Activated CD4-positive, alpha-beta T cell treated with anti-CD3 and anti-CD28 coated beads, Interleukin-2, amount 50 U/mL, for 1 hour (primary cell): ENCODE data around the gene FAT2.

Experiments
- DNase-seq: peaks from one replicate; pipeline ENCODE4 v3.0.0-alpha.2; 2020

FAT2 gene, protein sequence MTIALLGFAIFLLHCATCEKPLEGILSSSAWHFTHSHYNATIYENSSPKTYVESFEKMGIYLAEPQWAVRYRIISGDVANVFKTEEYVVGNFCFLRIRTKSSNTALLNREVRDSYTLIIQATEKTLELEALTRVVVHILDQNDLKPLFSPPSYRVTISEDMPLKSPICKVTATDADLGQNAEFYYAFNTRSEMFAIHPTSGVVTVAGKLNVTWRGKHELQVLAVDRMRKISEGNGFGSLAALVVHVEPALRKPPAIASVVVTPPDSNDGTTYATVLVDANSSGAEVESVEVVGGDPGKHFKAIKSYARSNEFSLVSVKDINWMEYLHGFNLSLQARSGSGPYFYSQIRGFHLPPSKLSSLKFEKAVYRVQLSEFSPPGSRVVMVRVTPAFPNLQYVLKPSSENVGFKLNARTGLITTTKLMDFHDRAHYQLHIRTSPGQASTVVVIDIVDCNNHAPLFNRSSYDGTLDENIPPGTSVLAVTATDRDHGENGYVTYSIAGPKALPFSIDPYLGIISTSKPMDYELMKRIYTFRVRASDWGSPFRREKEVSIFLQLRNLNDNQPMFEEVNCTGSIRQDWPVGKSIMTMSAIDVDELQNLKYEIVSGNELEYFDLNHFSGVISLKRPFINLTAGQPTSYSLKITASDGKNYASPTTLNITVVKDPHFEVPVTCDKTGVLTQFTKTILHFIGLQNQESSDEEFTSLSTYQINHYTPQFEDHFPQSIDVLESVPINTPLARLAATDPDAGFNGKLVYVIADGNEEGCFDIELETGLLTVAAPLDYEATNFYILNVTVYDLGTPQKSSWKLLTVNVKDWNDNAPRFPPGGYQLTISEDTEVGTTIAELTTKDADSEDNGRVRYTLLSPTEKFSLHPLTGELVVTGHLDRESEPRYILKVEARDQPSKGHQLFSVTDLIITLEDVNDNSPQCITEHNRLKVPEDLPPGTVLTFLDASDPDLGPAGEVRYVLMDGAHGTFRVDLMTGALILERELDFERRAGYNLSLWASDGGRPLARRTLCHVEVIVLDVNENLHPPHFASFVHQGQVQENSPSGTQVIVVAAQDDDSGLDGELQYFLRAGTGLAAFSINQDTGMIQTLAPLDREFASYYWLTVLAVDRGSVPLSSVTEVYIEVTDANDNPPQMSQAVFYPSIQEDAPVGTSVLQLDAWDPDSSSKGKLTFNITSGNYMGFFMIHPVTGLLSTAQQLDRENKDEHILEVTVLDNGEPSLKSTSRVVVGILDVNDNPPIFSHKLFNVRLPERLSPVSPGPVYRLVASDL (N-terminal part only)

DNA sequence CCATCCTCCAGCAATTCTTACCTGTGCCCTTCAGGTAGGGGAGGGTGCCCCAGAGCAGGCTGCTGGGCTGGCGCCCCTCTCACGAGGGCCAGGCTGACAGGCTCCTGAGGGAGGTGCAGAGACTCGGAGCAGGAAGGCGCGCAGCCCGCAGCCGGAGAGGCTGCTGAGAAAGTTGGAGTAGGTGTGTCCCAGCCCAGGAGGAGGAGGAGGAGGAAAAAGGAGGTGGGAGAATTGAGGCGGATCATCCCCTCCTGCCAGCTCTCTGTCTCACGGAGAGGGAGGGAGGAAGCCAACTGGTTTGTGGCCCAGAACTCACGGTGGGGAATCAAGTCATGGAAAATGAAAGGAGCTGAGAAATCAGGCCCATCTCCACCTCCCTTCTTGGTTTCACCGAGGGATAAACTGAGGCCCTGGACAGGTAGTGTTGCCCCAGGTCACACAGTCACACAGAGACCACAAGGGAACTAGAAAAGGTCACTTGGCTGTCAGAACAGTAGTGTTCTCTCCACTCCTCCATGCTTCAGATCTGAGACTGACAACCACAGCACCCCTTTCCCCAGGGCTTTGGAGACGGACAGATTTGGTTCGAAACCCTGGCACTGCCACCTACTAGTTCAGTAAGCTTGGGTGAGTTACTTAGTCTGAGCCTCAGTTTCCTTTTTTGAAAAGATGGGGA, at the start of gene FAT2:
FAT2 (minus strand) TSS at position 188 of the 676 bp plus-strand sequence. CDS start 22,400 bp downstream, outside the sequence.
- no peak for DNase-seq

DNA sequence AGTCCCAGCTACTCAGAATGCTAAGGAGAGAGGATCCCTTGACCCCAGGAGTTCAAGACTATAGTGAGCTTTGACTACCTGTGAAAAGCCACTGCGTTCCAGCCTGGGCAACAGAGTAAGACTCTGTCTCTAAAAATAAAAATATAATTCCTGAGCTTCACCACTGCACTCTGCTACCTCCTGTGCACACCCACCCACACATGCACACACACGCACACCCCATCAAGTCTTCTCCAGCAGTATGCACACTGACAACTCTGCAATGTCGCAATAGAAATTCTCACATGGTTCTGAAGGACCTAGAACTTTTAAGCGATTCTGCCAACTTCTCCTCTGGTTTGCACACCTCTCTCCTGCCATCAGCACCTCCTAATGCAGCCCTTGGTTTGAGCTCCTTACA, 47.5 kb upstream of the FAT2 start:
- no peak for DNase-seq

DNA sequence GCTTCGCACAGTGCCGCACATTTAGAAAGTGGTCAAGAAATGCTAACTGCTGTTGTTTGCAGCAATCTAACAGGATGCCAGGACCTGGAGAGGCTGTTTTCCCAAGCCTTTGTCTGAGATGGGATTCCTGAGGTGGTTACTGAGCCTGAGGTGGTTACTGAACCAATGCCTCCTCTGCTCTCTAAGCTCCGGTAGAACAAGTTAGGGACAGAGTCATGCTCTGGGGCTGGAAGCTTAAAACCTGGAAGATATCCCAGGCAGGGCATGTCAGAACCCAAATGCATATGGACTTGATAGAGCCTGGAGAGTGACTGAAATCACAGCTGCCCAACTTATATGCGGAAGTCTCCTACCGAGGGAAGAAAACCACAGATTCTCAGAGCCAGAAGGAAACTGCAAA, 46.5 kb upstream of the FAT2 start:
- DNase-seq, result no peak

DNA sequence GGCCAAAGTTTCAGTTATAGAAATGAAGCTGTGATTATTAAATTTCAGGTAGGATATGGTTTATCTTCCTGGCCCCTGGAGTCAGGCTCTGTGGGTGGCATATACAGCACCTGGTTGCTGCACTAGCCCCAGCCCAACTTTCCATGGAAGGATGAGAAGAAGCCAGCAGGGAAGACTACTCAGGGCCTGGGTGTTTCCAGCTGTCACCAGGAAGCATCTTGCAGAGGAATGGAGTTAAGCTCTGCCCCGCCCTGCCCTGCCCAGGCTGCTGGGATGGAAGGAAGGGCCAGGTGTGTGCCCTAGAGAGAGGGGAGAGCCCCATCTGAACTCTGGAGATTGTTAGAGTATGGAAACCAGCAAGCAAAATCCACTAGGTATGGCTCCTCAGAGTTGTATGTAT, 42.8 kb upstream of the FAT2 start:
- no peak for DNase-seq

DNA sequence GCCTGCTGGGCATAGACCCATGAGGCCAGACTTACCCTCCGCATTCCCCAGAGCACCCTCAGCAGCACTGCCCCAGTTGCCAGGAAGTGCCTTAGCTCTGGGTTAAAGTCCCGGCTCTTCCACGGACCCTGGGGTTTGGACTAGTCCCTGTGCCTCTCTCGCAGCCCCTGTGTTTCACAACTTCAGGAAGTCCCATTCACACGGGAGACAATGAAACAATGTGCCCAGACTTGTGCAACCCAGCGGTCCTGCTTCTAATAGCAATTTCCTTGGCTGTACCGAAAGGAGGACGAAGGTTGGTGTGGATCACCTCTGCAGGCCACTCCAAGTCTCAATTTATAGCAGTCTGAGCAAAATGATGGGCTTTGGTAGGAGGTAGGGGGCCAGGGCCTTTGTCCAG, 41.8 kb upstream of the FAT2 start:
- DNase-seq, result no peak

DNA sequence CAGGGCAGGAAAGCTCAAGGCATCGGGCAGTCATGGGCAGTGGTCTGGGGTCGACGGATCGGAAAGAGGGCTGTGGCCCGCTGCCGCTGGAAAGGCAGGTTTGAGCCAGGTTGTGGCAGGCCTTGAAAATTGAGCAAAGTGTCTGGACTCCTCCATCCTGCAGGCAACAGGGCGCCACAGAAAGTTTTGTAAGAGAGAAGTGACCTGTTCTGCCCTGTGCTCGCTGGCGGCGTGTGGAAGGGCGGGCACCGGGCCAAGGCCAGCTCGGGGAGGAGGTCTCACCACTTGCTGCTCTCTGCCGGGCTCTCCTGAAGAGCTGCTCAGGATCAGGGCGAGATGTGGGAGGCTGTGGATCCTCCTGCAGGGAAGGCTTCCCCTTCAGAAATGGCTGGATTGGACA, 41.4 kb upstream of the FAT2 start:
- DNase-seq, result no peak

DNA sequence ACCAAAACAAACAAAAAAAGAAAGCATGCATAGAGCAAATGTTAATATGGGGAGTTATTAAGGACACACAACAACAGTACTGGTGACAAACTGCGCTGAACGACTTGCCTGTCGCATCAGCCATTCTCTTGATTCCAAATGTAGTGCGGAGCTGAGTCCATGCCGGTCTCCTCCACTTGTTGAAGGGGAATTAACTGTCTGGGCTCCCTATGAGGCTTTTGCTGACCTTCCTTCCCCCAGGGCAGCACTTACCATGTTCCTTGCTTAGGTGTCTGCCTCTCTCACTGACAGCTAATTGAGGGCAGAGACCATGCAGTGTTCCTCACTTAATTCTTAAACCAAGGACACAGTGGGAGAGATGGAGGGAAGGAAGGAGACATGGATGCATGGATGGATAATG, 40.8 kb upstream of the FAT2 start:
- no peak for DNase-seq

DNA sequence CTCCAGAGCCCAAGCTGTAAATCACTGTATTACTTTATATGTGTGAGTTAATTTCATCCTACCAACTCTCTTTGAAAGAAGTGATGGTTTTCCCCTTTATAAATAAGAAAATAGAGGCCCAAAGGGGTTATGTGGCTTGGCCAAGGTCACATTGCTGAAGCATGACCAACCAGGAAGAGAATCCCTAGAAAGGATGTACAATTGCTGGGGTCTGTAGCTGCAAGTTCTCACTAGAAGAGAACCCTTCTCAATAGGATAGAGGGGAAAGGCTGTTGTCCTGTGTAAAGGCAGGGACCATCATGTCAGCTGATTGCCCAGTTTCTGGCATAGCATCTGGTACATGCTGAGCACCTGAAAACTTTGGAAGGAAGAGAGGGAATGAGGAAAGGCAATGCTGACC, 39.0 kb upstream of the FAT2 start:
- DNase-seq, result no peak

DNA sequence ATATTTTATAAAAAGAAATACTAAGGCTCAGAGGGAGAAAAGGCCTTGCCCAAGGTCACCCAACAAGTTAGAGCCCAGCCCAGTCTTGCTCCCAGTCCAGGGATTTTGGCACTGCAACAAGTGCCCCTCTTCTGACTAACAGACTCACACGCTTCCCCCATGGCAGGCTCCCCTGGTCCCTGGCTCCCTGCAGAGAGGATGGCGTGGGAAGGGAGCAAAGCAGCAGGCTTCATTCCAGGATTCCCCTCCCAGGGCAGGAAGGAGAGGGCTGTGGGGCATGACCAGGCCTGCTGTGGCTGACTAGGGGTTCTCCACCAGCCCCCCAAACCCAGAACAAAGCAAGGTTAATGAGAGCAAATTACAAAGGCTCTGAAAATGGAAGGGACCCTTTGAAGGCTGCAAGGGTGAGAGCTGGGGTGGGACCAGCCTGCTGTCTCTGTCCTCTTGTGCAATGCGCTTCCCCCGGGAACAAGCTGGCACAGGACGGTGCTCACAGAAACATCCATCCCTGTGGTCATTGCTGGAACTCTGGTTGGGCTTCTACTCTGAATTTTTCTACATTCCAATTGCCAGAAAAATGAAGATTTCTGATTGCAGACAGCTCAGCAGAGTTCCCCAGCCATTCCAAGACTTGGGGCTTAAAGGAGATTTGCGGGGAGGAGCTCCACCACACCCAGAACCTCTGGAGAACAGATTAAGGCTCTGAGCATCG, 37.1 kb upstream of the FAT2 start:
- DNase-seq, result no peak

DNA sequence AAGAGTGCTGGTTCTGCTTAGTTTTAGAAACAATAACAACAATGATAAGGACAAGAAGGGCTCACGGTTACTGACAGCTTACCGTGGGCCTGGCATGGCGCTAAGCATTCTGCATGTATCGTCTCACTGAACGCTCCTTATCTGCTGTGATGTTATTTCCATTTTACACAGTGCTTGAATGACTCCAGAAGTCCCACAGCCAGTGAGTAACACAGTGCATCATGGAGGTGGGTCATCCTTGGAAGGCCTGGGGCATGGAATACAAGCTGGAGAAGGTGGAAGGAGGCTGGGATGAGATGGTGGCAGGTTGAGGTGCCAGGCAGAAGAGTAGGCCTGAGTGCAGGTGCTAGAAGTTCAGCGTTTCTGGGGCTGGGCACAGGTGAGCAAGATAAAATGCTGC, 36.5 kb upstream of the FAT2 start:
- no peak for DNase-seq

DNA sequence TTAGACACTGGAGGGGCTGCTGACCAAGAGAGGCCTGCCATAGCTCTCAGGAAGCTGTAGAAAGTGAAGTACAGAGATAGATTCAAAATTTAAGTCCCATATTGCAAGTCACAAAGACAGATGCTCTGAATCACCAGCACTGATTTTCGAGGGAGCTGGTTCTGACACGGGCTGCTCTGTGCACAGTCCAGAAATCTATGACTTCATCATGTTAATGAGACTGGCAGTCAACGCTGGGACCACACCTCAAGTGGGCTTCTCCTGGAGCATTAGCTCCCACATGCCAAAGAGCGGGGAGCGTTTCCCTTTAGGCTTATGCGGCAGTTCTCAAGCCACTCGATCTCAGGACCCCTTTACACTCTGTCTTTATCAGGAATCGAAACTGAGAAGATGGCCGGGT, 34.2 kb upstream of the FAT2 start:
- DNase-seq, result no peak

DNA sequence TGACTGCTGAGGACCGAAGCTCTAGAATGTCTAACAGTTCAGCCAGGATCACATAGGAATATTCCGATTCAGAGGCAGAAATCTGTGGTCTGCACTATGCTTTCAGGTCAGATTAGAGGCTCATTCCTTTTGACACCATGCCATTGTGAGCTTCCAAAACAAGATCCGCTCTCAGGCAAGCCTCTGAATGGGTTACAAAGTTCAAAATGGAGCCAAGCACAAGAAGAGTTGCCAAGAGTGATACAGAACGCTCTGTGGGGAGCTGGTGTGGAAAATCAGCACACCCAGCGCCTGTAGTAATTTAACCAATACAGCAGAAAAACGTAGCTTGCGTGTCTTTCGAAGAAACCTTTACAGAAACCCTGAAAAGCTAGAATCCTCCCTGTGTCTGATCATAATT, 33.3 kb upstream of the FAT2 start:
- no peak for DNase-seq

DNA sequence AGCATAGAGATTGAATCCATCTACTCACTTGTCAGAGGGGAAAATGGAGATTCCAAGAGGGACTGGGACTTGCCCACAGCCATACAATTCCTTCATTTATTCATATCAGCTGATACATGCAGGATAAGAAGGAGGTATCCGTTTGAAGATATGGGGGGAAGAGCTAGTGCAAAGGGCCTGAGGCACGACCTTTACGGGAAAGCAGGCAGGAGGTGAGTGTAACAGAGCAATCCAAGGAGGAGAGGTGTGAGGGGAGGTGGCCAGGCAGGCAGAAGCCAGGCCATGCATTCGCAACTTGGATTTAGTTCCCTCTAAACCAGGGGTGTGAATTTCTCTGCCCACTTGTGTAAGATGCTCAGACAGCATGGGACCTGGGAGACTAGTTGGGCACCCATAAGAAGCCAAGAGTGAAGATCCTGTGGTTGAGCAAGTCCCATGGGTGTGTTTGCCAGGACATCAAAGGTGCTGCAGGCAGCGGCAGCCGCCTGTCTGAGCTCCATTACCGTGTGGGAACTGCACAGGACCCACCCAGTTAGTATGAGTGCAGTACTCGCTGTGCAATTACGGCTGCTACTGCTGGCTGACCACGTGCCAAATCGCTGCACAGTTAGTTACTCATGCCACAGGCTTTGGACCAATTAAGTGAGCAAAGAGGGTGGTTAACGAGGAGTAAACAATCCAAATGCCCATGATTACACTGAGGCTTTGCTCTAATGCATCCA, 31.4 kb upstream of the FAT2 start:
- DNase-seq, result no peak

DNA sequence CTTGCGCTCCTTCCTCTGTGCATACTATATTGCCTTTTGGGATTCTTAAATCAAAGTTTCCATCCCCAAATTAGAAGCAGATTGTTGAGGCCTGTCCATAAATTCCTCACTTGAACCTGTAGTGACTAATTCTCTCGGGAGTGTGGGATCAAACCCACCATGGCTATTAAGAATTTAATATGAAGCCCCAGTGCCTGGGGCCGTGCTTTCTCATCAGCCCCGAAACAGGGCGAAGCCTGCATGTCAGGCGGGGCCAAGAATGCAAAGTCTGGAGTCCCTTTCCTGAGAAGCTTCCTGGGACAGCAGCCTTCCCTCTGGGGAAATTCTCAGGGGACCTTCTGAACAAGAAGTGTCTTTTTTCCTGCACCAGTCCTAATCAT, 29.3 kb upstream of the FAT2 start:
- DNase-seq, result no peak

DNA sequence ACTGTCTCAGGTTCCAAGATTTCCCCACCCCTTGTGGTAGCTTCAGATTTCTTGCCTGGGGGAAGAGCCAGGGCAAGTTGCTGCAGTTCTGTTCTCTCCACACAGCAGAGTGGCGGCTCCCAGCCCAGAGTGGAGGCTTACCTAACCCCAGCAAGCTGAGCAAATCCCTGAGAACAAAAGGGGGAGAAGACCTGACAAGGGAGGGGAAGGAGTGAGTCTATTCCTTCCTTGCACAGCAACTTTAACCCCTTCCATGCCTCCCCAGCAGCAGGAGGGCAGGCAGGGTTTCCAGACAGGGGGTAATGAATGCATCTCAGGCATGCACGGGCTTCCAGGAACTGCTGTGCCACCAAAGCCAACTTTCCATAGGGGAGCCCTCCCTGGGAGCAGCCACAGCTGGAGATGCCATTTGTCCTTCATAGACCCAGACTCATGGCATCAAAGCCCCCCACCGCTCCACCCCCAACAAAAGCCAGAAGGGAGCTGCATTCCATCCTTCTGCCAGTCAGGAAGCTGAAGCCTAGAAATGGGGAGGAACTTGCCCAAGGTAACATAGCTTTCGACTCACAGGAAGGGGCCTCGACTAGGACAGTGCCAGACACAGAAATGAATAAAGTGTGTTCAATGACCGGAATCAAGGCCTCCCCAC, 28.8 kb upstream of the FAT2 start:
- DNase-seq, result no peak

DNA sequence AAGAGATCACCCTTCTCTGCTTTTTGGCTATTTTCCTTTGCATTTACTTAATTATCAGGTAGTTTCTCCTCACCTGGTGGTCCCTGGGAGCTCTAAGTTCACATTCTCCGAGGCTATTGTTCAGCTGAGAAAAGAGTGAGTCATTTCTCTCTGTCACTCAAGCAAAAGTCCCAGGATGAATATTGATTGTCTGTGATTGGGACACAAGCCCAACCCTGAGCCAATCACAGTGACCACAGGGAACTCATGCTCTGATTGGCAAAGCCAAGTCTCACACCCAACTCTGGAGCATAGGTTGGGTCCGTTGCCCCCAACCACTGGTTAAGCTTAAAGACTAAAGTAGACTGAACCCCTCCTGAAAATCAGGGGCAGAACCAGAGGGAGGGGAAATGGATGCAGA, 27.8 kb upstream of the FAT2 start:
- no peak for DNase-seq

DNA sequence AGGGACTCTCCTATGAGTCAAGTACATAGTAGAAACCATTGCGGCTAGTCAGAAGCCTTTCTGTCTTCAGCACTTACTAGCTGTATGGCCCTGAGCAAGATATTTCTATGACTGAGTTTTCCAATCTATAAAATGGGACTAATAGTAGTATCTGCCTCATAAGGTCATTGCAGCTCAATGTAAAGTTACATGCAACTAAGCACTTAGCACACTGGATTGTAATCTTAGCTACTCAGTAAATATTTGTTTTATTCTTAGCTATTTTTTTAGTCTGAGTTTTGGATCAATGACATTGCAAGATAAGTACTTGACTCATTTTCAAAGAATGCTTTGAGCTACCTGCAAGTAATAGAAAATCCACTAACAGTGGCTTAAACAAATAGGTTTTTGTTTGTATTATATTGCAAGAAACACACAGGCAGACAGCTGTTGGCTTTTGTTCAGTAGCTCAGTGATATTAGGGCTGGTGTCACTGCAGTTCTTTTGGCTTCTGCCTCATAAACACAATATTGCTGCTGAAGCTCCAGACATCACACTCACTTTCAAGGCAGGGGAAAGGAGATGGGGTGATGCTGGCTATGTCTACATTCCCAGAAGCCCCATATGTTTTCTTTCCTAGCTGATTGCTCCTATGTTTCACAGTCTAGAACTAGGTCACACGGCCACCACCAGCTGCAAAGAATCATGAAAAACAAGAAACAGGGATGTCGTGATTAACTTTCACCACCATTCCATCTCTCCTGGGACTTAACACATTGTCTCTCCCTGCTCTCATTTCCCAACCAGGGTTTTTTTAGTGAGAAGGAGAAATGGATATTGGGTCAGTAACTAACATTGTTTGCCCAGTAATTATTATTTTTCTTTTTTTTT, 26.9 kb upstream of the FAT2 start:
- no peak for DNase-seq

DNA sequence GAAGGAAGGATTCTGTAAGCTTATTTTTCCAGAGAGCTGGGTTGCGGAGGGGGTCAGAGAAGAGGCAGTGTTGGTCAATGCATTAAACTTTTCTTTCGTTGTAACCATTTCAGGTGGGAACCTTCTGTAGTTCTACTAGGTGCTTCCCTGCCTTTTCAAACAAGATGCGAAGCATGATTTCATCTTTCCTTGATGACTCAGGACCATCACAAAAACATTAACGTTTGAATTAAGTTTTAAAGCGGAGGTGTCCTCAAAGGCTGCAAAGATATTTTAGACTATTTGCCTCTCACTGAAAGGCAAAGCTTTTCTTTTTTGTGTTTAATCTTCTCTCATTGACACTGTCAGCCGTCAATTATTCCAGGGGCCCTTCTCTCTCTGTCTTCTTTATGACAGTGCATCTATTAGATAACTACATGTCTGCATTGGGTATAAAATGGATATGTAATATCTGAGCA, 26.3 kb upstream of the FAT2 start:
- DNase-seq, result no peak

DNA sequence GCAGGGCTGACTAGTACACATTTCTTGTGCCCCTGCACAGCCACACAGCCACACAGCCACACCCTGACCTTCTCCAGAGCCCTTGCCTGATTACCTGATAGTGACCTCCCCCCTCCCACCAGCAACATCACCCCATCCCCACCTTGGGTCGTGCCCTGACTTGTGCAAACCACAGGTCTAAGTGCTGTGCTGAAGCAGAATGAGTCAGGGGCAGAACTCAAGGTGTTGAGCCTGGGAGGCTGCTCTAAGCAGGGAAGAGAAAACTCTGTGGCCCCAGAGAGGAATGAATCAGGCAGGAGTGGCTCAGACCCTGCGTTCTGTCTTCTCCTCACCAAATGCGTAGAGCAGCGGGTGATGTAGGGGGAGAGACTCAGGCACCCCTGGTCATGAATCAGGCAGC, 24.3 kb upstream of the FAT2 start:
- no peak for DNase-seq

DNA sequence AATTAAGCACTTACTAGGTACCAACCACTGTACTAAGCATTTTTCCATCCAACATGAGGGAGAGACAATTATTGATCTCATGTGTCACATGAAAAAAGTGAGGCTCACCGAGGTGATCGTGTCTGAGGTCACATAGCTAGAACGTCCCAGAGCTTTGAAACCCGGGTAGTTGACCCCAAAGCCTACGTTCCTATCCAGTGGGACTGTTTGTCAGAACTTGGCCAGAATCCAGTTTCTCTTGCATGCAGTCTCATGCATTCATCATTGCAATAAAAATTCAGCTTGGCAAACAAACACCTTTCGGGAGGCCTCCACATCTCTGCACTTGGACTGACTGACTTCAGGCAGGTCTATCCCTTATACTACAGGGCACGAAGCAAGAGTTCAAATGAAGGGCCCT, 23.4 kb upstream of the FAT2 start:
- no peak for DNase-seq
